ENCODE data around the gene NHLH2.

NHLH2 gene

GRCh38 chr1:115837740-115838421, 3.0 kb downstream of the NHLH2 start:
- no peak for DNase-seq

GRCh38 chr1:115837341-115837739, 3.6 kb downstream of the NHLH2 start:
- no peak for DNase-seq

- DNase-seq: no peak
Observed at GRCh38 chr1:115833856-115834255, 7.1 kb downstream of the NHLH2 start.

- no peak for DNase-seq
Observed at GRCh38 chr1:115832651-115833050, 8.3 kb downstream of the NHLH2 start.

- no peak for DNase-seq
Observed at GRCh38 chr1:115830963-115831362, 10.0 kb downstream of the NHLH2 start.

- DNase-seq: no peak
Observed at GRCh38 chr1:115829947-115830346, 11.0 kb downstream of the NHLH2 start.

GRCh38 chr1:115829023-115829674, 11.8 kb downstream of the NHLH2 start:
- DNase-seq: no peak

GRCh38 chr1:115828101-115829022, 12.6 kb downstream of the NHLH2 start:
- DNase-seq: no peak

- DNase-seq: no peak
Observed at GRCh38 chr1:115827452-115828044, 13.4 kb downstream of the NHLH2 start.

GRCh38 chr1:115826628-115827027, 14.3 kb downstream of the NHLH2 start:
- no peak for DNase-seq

- no peak for DNase-seq
Observed at GRCh38 chr1:115822117-115822516, 18.8 kb downstream of the NHLH2 start.

GRCh38 chr1:115815694-115816093, 25.2 kb downstream of the NHLH2 start:
- DNase-seq: no peak

- no peak for DNase-seq
Observed at GRCh38 chr1:115814685-115815398, 26.1 kb downstream of the NHLH2 start.

- DNase-seq: no peak
Observed at GRCh38 chr1:115813727-115814126, 27.2 kb downstream of the NHLH2 start.

GRCh38 chr1:115811140-115811828, 29.6 kb downstream of the NHLH2 start:
- no peak for DNase-seq

- no peak for DNase-seq
Observed at GRCh38 chr1:115810609-115811008, 30.3 kb downstream of the NHLH2 start.

- DNase-seq: no peak
Observed at GRCh38 chr1:115809847-115810246, 31.1 kb downstream of the NHLH2 start.

GRCh38 chr1:115809076-115809475, 31.9 kb downstream of the NHLH2 start:
- DNase-seq: no peak

GRCh38 chr1:115807723-115808122, 33.2 kb downstream of the NHLH2 start:
- DNase-seq: peak; percentile 21

- no peak for DNase-seq
Observed at GRCh38 chr1:115805597-115805996, 35.3 kb downstream of the NHLH2 start.

GRCh38 chr1:115802416-115802815, 38.5 kb downstream of the NHLH2 start:
- DNase-seq: no peak

GRCh38 chr1:115797486-115797885, 43.4 kb downstream of the NHLH2 start:
- DNase-seq: no peak

Measured in activated T-cell treated with anti-CD3 and anti-CD28 coated beads for 4 hours (primary cell).